CD4-positive, CD25-positive, alpha-beta regulatory T cell (primary cell): ENCODE measurements around the gene ITCH. TPM values are rescaled to one million over a fixed set of nuclear protein-coding genes. Genes with fewer than 3 reads are reported as not detected.
"Not testable (repeated sequence)": the region's sequence is repeated elsewhere in the genome, so short reads cannot be mapped to it uniquely, and the experiment has no call there.

Source experiments
- ATAC-seq, 2 donors: fragments of 150-1000 bp; cut with Tn5 transposase; one replicate each; pipeline ENCODE4 v1.10.0; 2021; ENCODE audit warnings: low read depth in 2 of 2, moderate number of reproducible peaks in 2 of 2, moderate library complexity in 1 of 2
- DNase-seq, 3 donors: peaks; one replicate each; pipeline versions ENCODE4 v3.0.0 to v3.0.0-alpha.2; 2012 to 2022; ENCODE audit warnings: mixed read lengths in 1 of 3
- H3K27ac ChIP-seq: one replicate; pipeline ENCODE4 v1.7.0; 2013; ENCODE audit warnings: mild to moderate bottlenecking, low read length; ENCODE audit not compliant: insufficient read depth, poor library complexity, severe bottlenecking
- H3K27me3 ChIP-seq: one replicate; pipeline ENCODE4 v1.7.0; 2013; ENCODE audit warnings: low read length; ENCODE audit not compliant: control insufficient read depth, insufficient read depth
- H3K36me3 ChIP-seq: one replicate; pipeline ENCODE4 v1.7.0; 2013; ENCODE audit warnings: mild to moderate bottlenecking, low read length, moderate library complexity; ENCODE audit not compliant: control insufficient read depth, insufficient read depth
- H3K4me1 ChIP-seq: 2 replicates; pipeline ENCODE4 v1.7.0; 2013; ENCODE audit warnings: mild to moderate bottlenecking, low read length; ENCODE audit not compliant: insufficient read depth, control insufficient read depth, poor library complexity, severe bottlenecking
- H3K4me3 ChIP-seq: one replicate; pipeline ENCODE4 v1.7.0; 2013; ENCODE audit warnings: low read depth, mild to moderate bottlenecking, low read length, moderate library complexity
- H3K9me3 ChIP-seq, 2 experiments: 1 replicate in 1 of 2; 2 replicates in 1 of 2; pipeline ENCODE4 v1.7.0; 2013; ENCODE audit warnings: low read length in 2 of 2, mild to moderate bottlenecking in 1 of 2, moderate library complexity in 1 of 2; ENCODE audit not compliant: control insufficient read depth in 2 of 2
- H3K27ac Mint-ChIP-seq, 3 donors: one replicate each; pipeline ENCODE4 v1.8.0; 2020 to 2022; ENCODE audit warnings: mild to moderate bottlenecking in 3 of 3, mixed read lengths in 3 of 3, moderate library complexity in 2 of 3
- H3K27me3 Mint-ChIP-seq: one replicate; pipeline ENCODE4 v1.8.0; 2022; ENCODE audit warnings: mild to moderate bottlenecking, mixed read lengths
- H3K36me3 Mint-ChIP-seq: one replicate; pipeline ENCODE4 v1.8.0; 2020; ENCODE audit warnings: mixed read lengths
- H3K4me1 Mint-ChIP-seq, 4 donors: one replicate each; pipeline ENCODE4 v1.8.0; 2020 to 2022; ENCODE audit warnings: mixed read lengths in 4 of 4, mild to moderate bottlenecking in 1 of 4
- H3K4me3 Mint-ChIP-seq, 4 donors: one replicate each; pipeline ENCODE4 v1.8.0; 2020 to 2022; ENCODE audit warnings: mild to moderate bottlenecking in 4 of 4, mixed read lengths in 4 of 4, moderate library complexity in 3 of 4
- H3K9me3 Mint-ChIP-seq, 7 donors: one replicate each; pipeline ENCODE4 v1.8.0; 2020 to 2022; ENCODE audit warnings: mixed read lengths in 7 of 7, mild to moderate bottlenecking in 3 of 7, moderate library complexity in 2 of 7
- polyA plus RNA-seq, 4 donors: library from polyadenylated mRNA; unstranded; fragments of 300-500 nt; fragmentation: Illumina TruSeq; gene quantifications; one replicate each; pipeline ENCODE4 v1.2.3, GENCODE V29; 2021
- total RNA-seq: library from RNA; stranded (reverse); gene quantifications from one replicate; pipeline ENCODE4 v1.2.3, GENCODE V29; 2022

Gene ITCH
- total and polyA plus RNA-seq, 5 donors from 2014 or later, result 12.4 to 58.1 (median 15.1) TPM

DNA sequence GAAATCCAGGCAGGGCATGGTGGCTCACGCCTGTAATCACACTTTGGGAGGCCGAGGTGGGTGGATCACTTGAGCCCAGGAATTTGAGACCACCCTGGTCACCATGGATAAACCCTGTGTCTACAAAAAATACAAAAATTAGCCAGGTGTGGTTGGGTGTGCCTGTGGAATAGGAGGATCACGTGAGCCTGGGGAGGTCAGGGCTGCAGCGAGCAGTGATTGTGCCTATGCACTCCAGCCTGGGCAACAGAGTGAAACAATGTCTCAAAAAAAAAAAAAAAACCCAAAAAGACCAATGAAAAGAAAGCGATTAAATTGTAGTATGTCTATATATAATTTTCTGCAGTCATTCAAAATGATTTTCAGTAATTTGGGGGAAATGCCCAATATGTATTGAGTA lies 70.3 kb downstream of the ITCH start:
- Histone ChIP-seq H3K36me3 (peaks cover 10% of the 10 kb centered on the region), H3K4me1 (no peaks in the 10 kb centered on the region), H3K27me3 (no peaks in the 10 kb centered on the region), H3K27ac (no peak overlapping the region), H3K9me3 (no peaks in the 10 kb centered on the region), H3K4me3 (no peak overlapping the region)
- Mint-ChIP-seq H3K36me3 (peaks cover 25% of the 10 kb centered on the region), H3K4me1 (peaks cover 5 to 18% (median 10%) of the 10 kb centered on the region in 4 donors), H3K9me3 (no peaks in the 10 kb centered on the region), H3K27me3 (no peaks in the 10 kb centered on the region), H3K4me3 (no peak overlapping the region), H3K27ac (peak overlapping the region in 1 of 3 donors; percentile 26)
- no peak for ATAC-seq
- DNase-seq, result no peak

DNA sequence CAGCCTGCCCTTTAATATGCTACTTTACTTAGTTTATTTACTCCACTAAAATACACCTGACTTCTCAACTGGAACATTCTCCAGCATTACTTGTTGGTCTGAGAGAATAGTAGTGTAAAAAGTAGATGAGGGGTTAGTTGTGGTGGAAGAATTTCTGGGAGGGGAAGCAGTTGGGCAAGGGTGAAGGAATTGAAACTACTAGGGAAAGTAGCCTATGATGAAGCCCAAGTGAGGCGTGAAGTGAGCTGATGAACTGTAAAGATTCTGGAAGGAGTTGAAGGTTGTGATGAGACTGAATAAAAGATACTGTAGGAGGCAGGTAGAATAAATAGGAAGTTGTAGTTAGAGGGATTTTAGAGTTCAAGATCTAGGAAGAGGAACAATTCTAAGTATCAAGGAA lies 72.5 kb downstream of the ITCH start:
- H3K27ac Mint-ChIP-seq, result peak overlapping the region; percentile 28 to 67 (median 62)
- no peak for ATAC-seq
- no peaks in the 10 kb centered on the region for H3K4me1 ChIP-seq
- H3K27me3 Mint-ChIP-seq, result no peaks in the 10 kb centered on the region
- peaks cover 5 to 16% (median 13%) of the 10 kb centered on the region in 4 donors for H3K4me1 Mint-ChIP-seq
- H3K4me3 ChIP-seq, result no peak overlapping the region
- H3K4me3 Mint-ChIP-seq, result no peak overlapping the region
- H3K36me3 Mint-ChIP-seq, result peaks cover 24% of the 10 kb centered on the region
- peaks cover 30% of the 10 kb centered on the region for H3K36me3 ChIP-seq
- H3K27ac ChIP-seq, result no peak overlapping the region
- H3K9me3 ChIP-seq, result no peaks in the 10 kb centered on the region
- H3K9me3 Mint-ChIP-seq, result no peaks in the 10 kb centered on the region
- H3K27me3 ChIP-seq, result no peaks in the 10 kb centered on the region
- DNase-seq, result no peak

DNA sequence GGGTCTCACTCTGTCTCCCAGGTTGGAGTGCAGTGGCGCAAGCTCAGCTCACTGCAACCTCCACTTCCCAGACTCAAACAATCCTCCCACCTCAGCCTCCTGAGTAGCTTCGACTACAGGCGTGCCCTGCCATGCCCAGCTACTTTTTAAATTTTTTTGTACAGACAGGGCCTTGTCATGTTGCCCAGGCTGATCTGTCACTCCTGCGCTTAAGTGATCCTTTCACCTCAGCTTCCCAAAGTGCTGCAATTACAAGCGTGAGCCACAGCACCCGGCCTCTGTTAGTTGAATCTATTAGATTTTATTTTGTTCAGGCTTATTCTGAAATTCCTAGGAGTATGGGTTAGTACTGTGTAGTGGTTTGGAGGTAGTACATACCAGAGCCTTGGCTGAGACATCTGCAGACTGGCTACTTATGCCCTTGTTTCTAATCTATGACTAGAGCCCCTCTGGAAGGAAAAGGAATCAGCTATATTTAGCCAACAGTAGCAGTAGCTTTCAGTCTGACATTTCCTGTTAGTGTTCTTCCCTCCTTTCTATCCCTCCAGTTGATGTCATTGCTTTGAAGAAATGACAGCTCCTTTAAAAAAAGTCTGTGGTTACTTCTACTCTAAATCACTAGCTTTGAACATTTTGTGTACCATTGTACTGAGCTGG lies 74.4 kb downstream of the ITCH start:
- no peak overlapping the region for H3K4me3 ChIP-seq
- H3K27me3 ChIP-seq, result no peaks in the 10 kb centered on the region
- Mint-ChIP-seq H3K9me3 (no peaks in the 10 kb centered on the region), H3K4me3 (no peak overlapping the region), H3K27me3 (no peaks in the 10 kb centered on the region), H3K4me1 (peaks cover 4 to 11% (median 9%) of the 10 kb centered on the region in 4 donors), H3K36me3 (peaks cover 20% of the 10 kb centered on the region), H3K27ac (peak overlapping the region; percentile 11 to 34 (median 32))
- no peak for ATAC-seq
- no peak overlapping the region for H3K27ac ChIP-seq
- peaks cover 47% of the 10 kb centered on the region for H3K36me3 ChIP-seq
- no peak for DNase-seq
- no peaks in the 10 kb centered on the region for H3K9me3 ChIP-seq
- no peaks in the 10 kb centered on the region for H3K4me1 ChIP-seq

DNA sequence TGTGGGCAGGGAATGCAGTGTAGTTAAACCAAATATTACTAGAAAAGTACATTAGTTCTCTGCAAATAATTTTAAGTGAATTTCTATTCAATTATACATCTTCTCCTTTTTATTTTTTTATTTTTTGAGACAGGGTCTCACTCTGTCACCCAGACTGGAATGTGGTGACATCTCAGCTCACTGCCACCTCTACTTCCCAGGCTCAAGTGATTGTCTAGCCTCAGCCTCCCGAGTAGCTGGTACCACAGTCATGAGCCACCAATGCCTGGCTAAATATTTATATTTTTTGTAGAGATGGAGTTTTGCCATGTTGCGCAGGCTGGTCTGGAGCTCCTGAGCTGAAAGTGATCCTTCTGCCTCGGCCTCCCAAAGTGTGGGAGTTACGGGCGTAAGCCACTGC lies 76.1 kb downstream of the ITCH start:
- H3K36me3 Mint-ChIP-seq, result peaks cover 18% of the 10 kb centered on the region
- peaks cover 57% of the 10 kb centered on the region for H3K36me3 ChIP-seq

DNA sequence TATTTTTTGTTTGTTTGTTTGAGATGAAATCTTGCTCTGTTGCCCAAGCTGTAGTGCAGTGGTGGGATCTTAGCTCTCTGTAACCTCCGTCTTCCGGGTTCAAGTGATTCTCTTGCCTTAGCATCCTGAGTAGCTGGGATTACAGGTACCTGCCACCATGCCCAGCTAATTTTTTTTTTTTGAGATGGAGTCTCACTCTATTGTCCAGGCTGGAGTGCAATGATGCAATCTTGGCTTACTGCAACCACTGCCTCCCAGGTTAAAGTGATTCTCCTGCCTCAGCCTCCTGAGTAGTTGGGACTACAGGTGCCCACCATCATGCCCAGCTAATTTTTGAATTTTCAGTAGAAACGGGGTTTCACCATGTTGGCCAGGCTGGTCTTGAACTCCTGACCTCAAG lies 78.3 kb downstream of the ITCH start:
- not testable (repeated sequence) for H3K9me3 Mint-ChIP-seq, H3K4me1 ChIP-seq, ATAC-seq, H3K27ac ChIP-seq, H3K4me1 Mint-ChIP-seq, H3K27me3 Mint-ChIP-seq, H3K4me3 ChIP-seq, DNase-seq, H3K27me3 ChIP-seq, H3K9me3 ChIP-seq, H3K27ac Mint-ChIP-seq, H3K4me3 Mint-ChIP-seq
- H3K36me3 ChIP-seq, result peaks cover 78% of the 10 kb centered on the region
- peaks cover 24% of the 10 kb centered on the region for H3K36me3 Mint-ChIP-seq

More for the DNA sequence above, 76.1 kb downstream of the ITCH start:
- no peak overlapping the region for H3K4me3 Mint-ChIP-seq
- H3K27ac Mint-ChIP-seq, result no peak overlapping the region
- H3K9me3 ChIP-seq, result no peaks in the 10 kb centered on the region
- DNase-seq (no peak), ATAC-seq (no peak)
- no peaks in the 10 kb centered on the region for H3K4me1 ChIP-seq
- H3K4me3 ChIP-seq, result no peak overlapping the region
- no peak overlapping the region for H3K27ac ChIP-seq
- no peaks in the 10 kb centered on the region for H3K9me3 Mint-ChIP-seq
- no peaks in the 10 kb centered on the region for H3K27me3 ChIP-seq
- peaks cover 4 to 11% (median 8%) of the 10 kb centered on the region in 4 donors for H3K4me1 Mint-ChIP-seq
- H3K27me3 Mint-ChIP-seq, result no peaks in the 10 kb centered on the region

DNA sequence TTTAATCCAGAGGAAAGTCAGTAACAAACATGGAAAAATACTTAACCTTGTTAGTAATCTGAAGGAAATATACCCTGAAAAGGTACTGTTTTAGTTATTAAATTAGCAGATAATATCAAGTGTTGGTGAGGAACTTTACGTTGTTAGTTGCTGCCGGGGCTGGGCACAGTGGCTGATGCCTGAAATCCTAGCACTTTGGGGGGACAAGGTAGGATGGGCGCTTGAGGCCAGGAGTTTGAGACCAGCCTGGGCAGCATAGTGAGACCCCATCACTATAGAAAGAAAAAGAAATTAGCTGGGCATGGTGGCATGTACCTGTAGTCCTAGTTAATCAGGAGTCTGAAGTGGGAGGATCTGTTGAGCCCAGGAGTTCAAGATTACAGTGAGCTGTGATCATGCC lies 80.5 kb downstream of the ITCH start:
- no peaks in the 10 kb centered on the region for H3K27me3 ChIP-seq
- DNase-seq, result no peak
- H3K36me3 ChIP-seq, result peaks cover 85% of the 10 kb centered on the region
- H3K4me3 Mint-ChIP-seq, result no peak overlapping the region
- no peaks in the 10 kb centered on the region for H3K4me1 ChIP-seq
- no peaks in the 10 kb centered on the region for H3K9me3 ChIP-seq
- peaks cover 0 to 10% (median 2%) of the 10 kb centered on the region in 4 donors for H3K4me1 Mint-ChIP-seq
- no peak overlapping the region for H3K27ac ChIP-seq
- peaks cover 36% of the 10 kb centered on the region for H3K36me3 Mint-ChIP-seq
- no peaks in the 10 kb centered on the region for H3K9me3 Mint-ChIP-seq
- no peak overlapping the region for H3K4me3 ChIP-seq
- no peak overlapping the region for H3K27ac Mint-ChIP-seq
- ATAC-seq, result no peak
- no peaks in the 10 kb centered on the region for H3K27me3 Mint-ChIP-seq

DNA sequence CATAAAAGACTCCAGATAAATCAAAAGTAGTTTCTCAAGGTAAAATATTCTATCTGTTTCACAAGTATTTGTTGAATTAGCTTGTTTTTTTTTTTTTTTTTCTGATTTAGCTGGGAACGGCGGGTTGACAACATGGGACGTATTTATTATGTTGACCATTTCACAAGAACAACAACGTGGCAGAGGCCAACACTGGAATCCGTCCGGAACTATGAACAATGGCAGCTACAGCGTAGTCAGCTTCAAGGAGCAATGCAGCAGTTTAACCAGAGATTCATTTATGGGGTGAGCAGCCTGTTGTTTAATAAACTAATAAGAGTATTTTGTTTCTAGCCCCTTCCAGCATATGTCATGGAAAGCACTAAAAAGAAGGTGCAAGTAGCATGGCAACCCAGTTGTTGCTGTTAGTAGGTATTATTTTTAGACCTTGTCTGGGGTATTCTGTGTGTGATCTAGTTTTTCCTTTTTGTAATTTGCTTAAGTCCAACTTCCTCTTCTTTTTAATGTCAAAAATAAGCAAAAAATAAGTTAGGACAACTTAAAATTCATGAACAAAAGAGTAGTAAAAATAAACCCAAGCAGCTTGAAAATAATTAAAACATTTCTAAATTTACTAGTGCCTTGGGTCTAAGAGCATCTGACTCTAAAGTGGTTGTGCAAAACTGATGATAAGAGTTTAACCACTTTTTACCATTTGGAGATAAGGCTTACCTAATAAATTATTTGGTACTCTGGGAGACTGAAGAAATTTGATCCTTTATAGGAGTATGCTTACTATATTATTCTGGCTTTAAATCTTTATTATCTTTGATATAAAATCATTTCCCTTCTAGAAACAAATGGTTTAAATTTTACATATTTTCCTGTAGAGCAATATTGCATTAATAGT lies 82.3 kb downstream of the ITCH start:
- Histone ChIP-seq H3K27ac (no peak overlapping the region), H3K9me3 (no peaks in the 10 kb centered on the region), H3K4me1 (no peaks in the 10 kb centered on the region), H3K36me3 (peaks cover 82% of the 10 kb centered on the region), H3K4me3 (no peak overlapping the region), H3K27me3 (no peaks in the 10 kb centered on the region)
- Mint-ChIP-seq H3K4me1 (peaks cover 7 to 16% (median 9%) of the 10 kb centered on the region in 4 donors), H3K36me3 (peaks cover 41% of the 10 kb centered on the region), H3K4me3 (no peak overlapping the region), H3K27me3 (no peaks in the 10 kb centered on the region), H3K9me3 (no peaks in the 10 kb centered on the region), H3K27ac (no peak overlapping the region)
- ATAC-seq, result no peak
- no peak for DNase-seq
